Measurements from ENCODE around the gene CLASP2. TPM values are rescaled to one million over a fixed set of nuclear protein-coding genes. Genes with fewer than 3 reads are reported as not detected.

CLASP2 gene
- total RNA-seq, 4 donors from 2014 or later, result 38.4 to 53.2 (median 43.1) TPM

DNA sequence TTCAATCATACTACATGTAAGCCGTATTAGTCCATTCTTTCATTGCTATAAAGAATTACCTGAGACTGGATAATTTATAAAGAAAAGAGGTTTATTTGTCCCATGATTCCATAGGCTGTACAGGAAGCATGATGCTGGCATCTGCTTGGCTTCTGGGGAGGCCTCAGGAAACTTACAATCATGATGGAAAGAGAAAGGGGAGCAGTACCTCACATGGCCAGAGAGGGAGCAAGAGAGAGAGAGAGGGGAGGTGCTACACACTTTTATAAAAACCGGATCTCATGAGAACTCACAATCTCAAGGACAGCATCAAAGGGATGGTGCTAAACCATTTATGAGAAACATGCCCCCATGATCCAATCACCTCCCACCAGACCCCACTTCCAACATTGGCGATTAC is 14.3 kb upstream of the CLASP2 start:
- WGBS, result 85% methylated on average over 3 of the region's 3 CpGs
- intact Hi-C loops (cut with DNase I), result no loop called here
- peaks cover 0 to 4% (median 0%) of the 10 kb centered on the region in 4 donors for H3K9me3 ChIP-seq
- no peak for DNase-seq (ENCODE audit: extremely low spot score)
- H3K4me3 ChIP-seq, result no peak overlapping the region
- no peaks in the 10 kb centered on the region for H3K36me3 ChIP-seq
- TF ChIP-seq EP300 (IDR thresholded peaks at IDR 0.05) (no peak), CTCF (IDR thresholded peaks at IDR 0.05) (peak in 1 of 3 experiments; percentile 13)
- H3K27me3 ChIP-seq, result no peaks in the 10 kb centered on the region
- no peaks in the 10 kb centered on the region for H3K4me1 ChIP-seq
- no peak overlapping the region for H3K27ac ChIP-seq (replicated peaks in 1 of 4)

- H3K4me3 ChIP-seq, result no peak overlapping the region
- H3K36me3 ChIP-seq, result no peaks in the 10 kb centered on the region
- WGBS, result 83% methylated on average over 3 of the region's 3 CpGs
- H3K9me3 ChIP-seq, result peaks cover 0 to 4% (median 0%) of the 10 kb centered on the region in 4 donors
- no peak overlapping the region for H3K27ac ChIP-seq (replicated peaks in 1 of 4)
- no peaks in the 10 kb centered on the region for H3K4me1 ChIP-seq
- H3K27me3 ChIP-seq, result no peaks in the 10 kb centered on the region
- TF ChIP-seq CTCF (IDR thresholded peaks at IDR 0.05) (no peak), POLR2A (IDR thresholded peaks at IDR 0.05; ENCODE audit: low read depth) (no peak), EP300 (IDR thresholded peaks at IDR 0.05) (no peak), POLR2AphosphoS5 (IDR thresholded peaks at IDR 0.05) (no peak)
- intact Hi-C loops (cut with DNase I), result no loop called here
- DNase-seq (ENCODE audit: extremely low spot score), result no peak
Observed at GRCh38 chr3:33729993-33730392, 11.9 kb upstream of the CLASP2 start.

GRCh38 chr3:33724256-33724655 is 6.2 kb upstream of the CLASP2 start:
- Histone ChIP-seq H3K4me3 (no peak overlapping the region), H3K27ac (replicated peaks in 1 of 4) (no peak overlapping the region), H3K9me3 (no peaks in the 10 kb centered on the region), H3K27me3 (no peaks in the 10 kb centered on the region), H3K4me1 (no peaks in the 10 kb centered on the region), H3K36me3 (no peaks in the 10 kb centered on the region)
- intact Hi-C loops (cut with DNase I), result no loop called here
- DNase-seq (ENCODE audit: extremely low spot score), result no peak
- no peak for TF ChIP-seq CTCF (IDR thresholded peaks at IDR 0.05)
- 91% methylated on average over 2 of the region's 2 CpGs for WGBS

DNA sequence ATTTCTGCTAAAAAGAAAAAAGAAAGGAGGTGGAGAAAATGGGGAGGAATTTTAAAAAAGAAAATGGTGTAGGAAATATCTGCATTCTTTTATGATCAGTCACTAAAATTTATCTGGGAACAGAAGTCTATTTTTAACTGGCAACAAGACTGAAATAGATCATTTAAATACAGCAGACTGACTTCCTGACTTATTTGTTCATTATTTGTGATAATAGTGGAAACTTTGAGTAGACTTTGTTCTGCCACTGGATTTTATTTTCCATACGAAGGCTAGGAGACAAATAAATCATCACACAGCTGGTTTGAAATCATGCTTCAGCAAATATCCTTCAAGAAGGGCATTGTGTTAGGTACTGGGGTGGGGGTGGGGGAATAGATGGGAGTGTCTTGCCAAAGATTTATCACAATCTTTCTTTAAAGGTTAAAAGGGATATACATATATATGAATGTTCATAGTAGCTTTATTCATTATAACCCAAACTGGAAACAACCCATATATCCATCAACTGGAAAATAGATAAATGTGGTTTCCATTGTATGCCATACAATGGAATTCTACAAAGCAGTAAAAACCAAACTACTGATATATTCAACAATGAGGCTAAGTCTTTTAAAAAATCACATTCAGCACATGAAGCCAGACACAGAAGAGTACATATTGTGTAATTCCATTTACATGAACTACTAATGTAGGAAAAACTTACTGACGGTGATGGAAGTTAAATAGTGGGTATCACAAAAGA is 4.7 kb upstream of the CLASP2 start:
- Histone ChIP-seq H3K27ac (replicated peaks in 1 of 4) (no peak overlapping the region), H3K4me1 (peaks cover 0 to 5% (median 5%) of the 10 kb centered on the region in 4 donors), H3K36me3 (no peaks in the 10 kb centered on the region), H3K9me3 (no peaks in the 10 kb centered on the region), H3K4me3 (no peak overlapping the region), H3K27me3 (no peaks in the 10 kb centered on the region)
- 44% methylated on average over 2 of the region's 2 CpGs for WGBS
- intact Hi-C loops (cut with DNase I), result no loop called here
- no peak for TF ChIP-seq EP300 (IDR thresholded peaks at IDR 0.05)
- TF ChIP-seq POLR2AphosphoS5 (IDR thresholded peaks at IDR 0.05), result no peak
- TF ChIP-seq POLR2A (IDR thresholded peaks at IDR 0.05; ENCODE audit: low read depth), result no peak
- no peak for TF ChIP-seq CTCF (IDR thresholded peaks at IDR 0.05)
- no peak for DNase-seq (ENCODE audit: extremely low spot score)

DNA sequence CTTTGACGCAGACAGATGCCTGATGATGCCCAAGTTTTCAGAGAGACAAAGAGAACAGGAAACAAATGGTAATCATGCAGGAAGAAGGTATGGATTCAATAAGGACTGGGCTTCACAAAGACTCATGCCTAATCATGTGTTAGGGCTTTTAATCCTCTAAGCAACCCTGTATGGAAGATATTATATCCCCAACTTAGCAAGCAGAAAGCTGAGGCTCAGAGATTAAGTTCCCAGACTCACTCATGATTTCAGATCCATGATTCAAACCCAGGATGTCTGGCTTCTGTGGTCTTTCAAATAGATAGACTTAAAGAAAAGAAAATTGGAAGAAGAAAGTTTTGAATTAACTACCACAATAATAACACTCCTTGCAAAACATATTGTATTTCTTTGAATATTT is 4.1 kb upstream of the CLASP2 start:
- H3K4me3 ChIP-seq, result no peak overlapping the region
- no peaks in the 10 kb centered on the region for H3K36me3 ChIP-seq
- H3K27me3 ChIP-seq, result no peaks in the 10 kb centered on the region
- H3K4me1 ChIP-seq, result peaks cover 0 to 8% (median 6%) of the 10 kb centered on the region in 4 donors
- no peaks in the 10 kb centered on the region for H3K9me3 ChIP-seq
- DNase-seq (ENCODE audit: extremely low spot score), result no peak
- WGBS, result 76% methylated on average over 1 of the region's 1 CpG
- no peak overlapping the region for H3K27ac ChIP-seq (replicated peaks in 1 of 4)
- TF ChIP-seq POLR2A (IDR thresholded peaks at IDR 0.05; ENCODE audit: low read depth) (no peak), EP300 (IDR thresholded peaks at IDR 0.05) (no peak), CTCF (IDR thresholded peaks at IDR 0.05) (no peak), POLR2AphosphoS5 (IDR thresholded peaks at IDR 0.05) (no peak)
- intact Hi-C loops (cut with DNase I), result no loop called here

Measured in esophagus muscularis mucosa (tissue), 4 donors.